T47D (cell line): Measurements from ENCODE around the gene EML1.
A peak's percentile ranks its signal among the peaks of the same experiment; 100 is the strongest.
"Not testable (repeated sequence)": the region's sequence is repeated elsewhere in the genome, so short reads cannot be mapped to it uniquely, and the experiment has no call there.

Experiments
- DNase-seq, 2 experiments: peaks; one replicate each; pipeline versions ENCODE4 v3.0.0 to v3.0.0-alpha.2; 2011 to 2012; ENCODE audit warnings: low read depth in 1 of 2, low spot score in 1 of 2
- JUND ChIP-seq: IDR thresholded peaks from 2 replicates; pipeline ENCODE4 v1.6.1; 2012; ENCODE audit warnings: low read depth
- in situ Hi-C: cut with HindIII; loops from 2 replicates; pipeline ENCODE4 v1.10.0; 2016; ENCODE audit warnings: low sequenced_read_pairs, low pct_unique_long_range_greater_than_20kb

EML1 gene

GRCh38 chr14:99758121-99758821, 34.9 kb upstream of the EML1 start:
- no peak for DNase-seq
- in situ Hi-C loops, result no loop called here
- TF ChIP-seq JUND, result no peak

GRCh38 chr14:99758872-99759545, 34.2 kb upstream of the EML1 start:
- in situ Hi-C loops, result no loop called here
- no peak for TF ChIP-seq JUND
- DNase-seq, result no peak

- in situ Hi-C loops, result no loop called here
- TF ChIP-seq JUND, result no peak
- DNase-seq, result no peak
Observed at GRCh38 chr14:99759546-99759925, 33.7 kb upstream of the EML1 start.

DNA sequence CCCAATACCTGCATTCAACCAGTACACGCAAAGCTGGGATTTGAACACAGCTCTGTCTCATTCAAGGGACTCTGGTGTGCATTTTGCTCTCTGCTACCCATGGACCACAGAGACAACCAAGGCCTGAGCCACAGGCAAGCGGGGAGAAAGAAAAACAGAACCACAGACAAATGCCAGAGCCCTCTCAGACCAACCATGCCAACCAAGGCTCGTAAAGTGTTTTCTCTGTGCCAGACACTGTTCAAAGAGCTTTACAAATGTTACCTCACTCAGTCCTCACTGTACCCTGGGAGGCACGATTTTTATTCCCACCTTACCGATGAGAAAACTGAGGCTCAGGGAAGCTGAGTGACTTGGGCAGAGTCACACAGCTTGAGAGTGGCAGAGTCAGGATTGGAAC, 32.4 kb upstream of the EML1 start:
- in situ Hi-C loops, result no loop called here
- TF ChIP-seq JUND, result no peak

GRCh38 chr14:99762911-99763310, 30.3 kb upstream of the EML1 start:
- DNase-seq, in situ Hi-C loops: not testable (repeated sequence)

More for the DNA sequence above, 32.4 kb upstream of the EML1 start:
- DNase-seq, result no peak

DNA sequence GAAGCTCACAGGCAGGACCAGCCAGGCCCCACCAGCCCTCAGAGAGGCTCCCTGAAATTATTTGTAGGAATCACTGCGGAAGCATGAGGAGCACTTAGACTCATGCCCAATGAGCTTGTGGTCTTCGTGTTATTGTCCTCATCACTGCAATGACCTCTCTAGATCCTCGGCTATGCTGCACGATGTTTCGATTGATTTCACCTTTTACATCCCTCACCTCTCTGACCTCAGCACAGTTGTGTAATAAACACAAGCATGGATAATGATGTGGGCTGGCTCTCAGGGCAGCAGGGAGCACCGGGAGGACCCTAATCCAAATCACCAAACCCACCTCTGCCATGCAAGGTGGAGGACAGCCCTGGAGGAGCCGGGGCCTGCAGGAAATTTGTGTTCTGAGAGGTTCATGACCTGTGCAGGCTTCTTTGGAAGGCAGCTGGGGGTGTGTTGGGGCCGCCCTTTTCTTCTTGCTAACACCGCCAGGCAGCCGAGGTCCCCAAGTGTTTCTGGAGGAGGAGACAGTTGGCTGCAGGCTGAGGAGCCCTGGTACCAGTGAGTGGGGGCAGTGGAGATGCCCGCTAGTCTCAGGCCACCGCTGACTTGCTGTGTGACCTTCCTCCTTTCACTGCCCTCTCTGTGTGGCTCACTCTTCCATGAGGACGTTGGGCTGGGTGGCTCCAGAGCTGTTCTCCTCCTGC, 29.5 kb upstream of the EML1 start:
- in situ Hi-C loops, result no loop called here
- no peak for TF ChIP-seq JUND
- DNase-seq, result no peak

GRCh38 chr14:99764222-99764706, 28.9 kb upstream of the EML1 start:
- TF ChIP-seq JUND, result no peak
- in situ Hi-C loops, result no loop called here
- no peak for DNase-seq

- DNase-seq, result no peak
- TF ChIP-seq JUND, result no peak
Observed at GRCh38 chr14:99768381-99768780, 24.8 kb upstream of the EML1 start.

DNA sequence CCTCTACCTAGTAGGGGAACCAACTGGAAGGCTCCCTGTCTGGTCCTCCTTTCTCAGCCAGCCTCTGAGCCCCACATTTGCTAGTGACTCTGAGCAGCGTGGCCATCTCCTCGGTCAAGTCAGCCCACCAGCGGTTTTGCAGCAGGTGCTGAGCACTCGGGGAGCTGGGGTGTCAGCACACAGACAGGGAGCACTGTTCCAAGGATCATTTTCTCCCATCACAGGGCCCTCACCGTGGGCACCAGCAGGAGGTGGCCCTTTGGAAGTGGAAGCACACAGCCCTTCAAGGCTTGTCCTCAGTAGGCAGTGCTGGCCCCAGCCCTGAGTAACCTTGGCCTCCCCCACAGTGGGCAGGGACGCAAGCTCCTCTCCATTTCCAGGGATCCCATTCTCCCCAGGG, 24.1 kb upstream of the EML1 start:
- no peak for DNase-seq
- no peak for TF ChIP-seq JUND
- in situ Hi-C loops, result no loop called here

More at GRCh38 chr14:99768381-99768780, 24.8 kb upstream of the EML1 start:
- in situ Hi-C loops, result no loop called here

DNA sequence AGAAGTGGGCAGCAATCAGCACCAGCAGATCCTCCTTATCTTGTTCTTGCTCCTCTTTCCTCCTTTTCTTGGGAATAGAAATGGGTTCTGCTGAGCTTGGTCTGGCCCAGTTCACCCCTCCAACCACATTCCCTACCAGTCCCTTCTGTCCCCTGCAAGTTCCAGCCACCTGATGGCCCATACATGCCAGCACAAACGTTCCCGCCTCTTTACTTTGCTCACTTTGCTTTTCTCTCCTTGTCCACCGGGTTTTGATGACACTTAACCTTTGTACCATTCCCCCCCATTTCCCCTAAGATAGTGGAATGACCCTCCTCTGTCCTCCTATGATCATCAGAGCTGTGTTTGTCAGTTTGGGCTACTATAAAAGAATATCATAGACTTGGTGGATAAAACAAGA, 23.4 kb upstream of the EML1 start:
- no peak for TF ChIP-seq JUND
- in situ Hi-C loops, result no loop called here
- no peak for DNase-seq

- in situ Hi-C loops, result no loop called here
- no peak for TF ChIP-seq JUND
- DNase-seq, result peak in 1 of 2 experiments; percentile 30
Observed at GRCh38 chr14:99772371-99773283, 20.6 kb upstream of the EML1 start.
